Testis (tissue), 2 donors: ENCODE results near the gene NDUFAF2.

Experiments used
- CTCF ChIP-seq, 3 experiments: fragments of 450-650 bp in 2 of 3; fragments of 200-600 bp in 1 of 3; sonication (generic) in 1 of 3; IDR thresholded peaks; one replicate each; pipeline ENCODE4 v1.5.1; 2016 to 2019; ENCODE audit warnings: antibody characterized with exemption in 3 of 3, mild to moderate bottlenecking in 2 of 3, moderate library complexity in 1 of 3
- POLR2A ChIP-seq: fragments of 450-650 bp; IDR thresholded peaks from one replicate; pipeline ENCODE4 v1.6.1; 2017; ENCODE audit warnings: antibody characterized with exemption, mild to moderate bottlenecking, moderate library complexity

GRCh38 chr5:61178702-61179101, 233.7 kb downstream of the NDUFAF2 start:
- no peak for TF ChIP-seq CTCF (IDR thresholded peaks at IDR 0.05)
- TF ChIP-seq POLR2A = no peak
